IMR-90 (cell line): Measurements from ENCODE around the gene GRM4. TPM values are rescaled to one million over a fixed set of nuclear protein-coding genes. Genes with fewer than 3 reads are reported as not detected.

Source experiments
- ATAC-seq: fragments of 200-7000 bp; cut with Tn5 transposase; 2 replicates; pipeline ENCODE4 v1.9.1; 2020; ENCODE audit warnings: low read depth, mild to moderate bottlenecking, moderate library complexity
- BruUV-seq: library from RNA; stranded (reverse); fragments of 400-500 nt; replicated peaks from 2 replicates; lab custom pipeline; 2021; lab: Mats Ljungman, UMichigan
- CTCF ChIA-PET: fragments of 300-600 bp; formaldehyde crosslinking; extraction: SDS; loops from one replicate; lab custom pipeline; 2021; ENCODE audit warnings: antibody characterized with exemption; lab: Yijun Ruan, JAX
- POLR2A ChIA-PET: fragments of 300-600 bp; sonication (Branson Sonifier 250); formaldehyde crosslinking; loops from one replicate; lab custom pipeline; 2022; ENCODE audit warnings: antibody characterized with exemption; ENCODE audit not compliant: unreplicated experiment; lab: Charles Lee
- DNase-seq: peaks from one replicate; pipeline ENCODE4 v3.0.0; 2013
- H2AFZ ChIP-seq: replicated peaks from 2 replicates; pipeline ENCODE3; 2013; ENCODE audit warnings: low read length, mild to moderate bottlenecking; ENCODE audit not compliant: poor library complexity
- H2AK5ac ChIP-seq: 2 replicates; pipeline ENCODE4 v1.6.1; 2013; ENCODE audit warnings: low read depth, low read length, inconsistent platforms
- H2AK9ac ChIP-seq: replicated peaks from 2 replicates; pipeline ENCODE3; 2013; ENCODE audit warnings: mild to moderate bottlenecking, low read depth, low read length, moderate library complexity; ENCODE audit not compliant: poor library complexity
- H2BK120ac ChIP-seq: 2 replicates; pipeline ENCODE4 v1.6.1; 2013; ENCODE audit warnings: low read depth, low read length, inconsistent platforms
- H2BK15ac ChIP-seq: 3 replicates; pipeline ENCODE4 v1.6.1; 2013; ENCODE audit warnings: low read depth, low read length, inconsistent platforms
- H2BK20ac ChIP-seq: 2 replicates; pipeline ENCODE4 v1.6.1; 2013; ENCODE audit warnings: low read depth, mild to moderate bottlenecking, inconsistent platforms, low read length, moderate library complexity
- H2BK5ac ChIP-seq: 2 replicates; pipeline ENCODE4 v1.6.1; 2013; ENCODE audit warnings: mild to moderate bottlenecking, low read depth, low read length, inconsistent platforms; ENCODE audit not compliant: poor library complexity, severe bottlenecking
- H3K14ac ChIP-seq: replicated peaks from 2 replicates; pipeline ENCODE4 v1.6.1; 2013; ENCODE audit warnings: low read depth, low read length, inconsistent platforms
- H3K18ac ChIP-seq: 2 replicates; pipeline ENCODE4 v1.6.1; 2013; ENCODE audit warnings: low read depth, low read length, control low read depth
- H3K23ac ChIP-seq: 2 replicates; pipeline ENCODE4 v1.6.1; 2013; ENCODE audit warnings: low read depth, low read length, inconsistent platforms
- H3K27ac ChIP-seq: 2 replicates; pipeline ENCODE4 v1.5.1; 2013; ENCODE audit warnings: mild to moderate bottlenecking, control low read depth, low read length; ENCODE audit not compliant: insufficient read depth
- H3K27me3 ChIP-seq: 2 replicates; pipeline ENCODE4 v1.6.1; 2013; ENCODE audit warnings: low read length; ENCODE audit not compliant: control insufficient read depth, insufficient read depth
- H3K36me3 ChIP-seq: 2 replicates; pipeline ENCODE4 v1.6.1; 2013; ENCODE audit warnings: low read length, mixed read lengths; ENCODE audit not compliant: control insufficient read depth, insufficient read depth
- H3K4ac ChIP-seq: 2 replicates; pipeline ENCODE4 v1.6.1; 2013; ENCODE audit warnings: low read depth, low read length, inconsistent platforms
- H3K4me1 ChIP-seq: 2 replicates; pipeline ENCODE4 v1.6.1; 2013; ENCODE audit warnings: low read length, mixed read lengths; ENCODE audit not compliant: control insufficient read depth, insufficient read depth
- H3K4me2 ChIP-seq: 2 replicates; pipeline ENCODE4 v1.6.1; 2013; ENCODE audit warnings: low read depth, mild to moderate bottlenecking, control low read depth, low read length, moderate library complexity
- H3K4me3 ChIP-seq: 2 replicates; pipeline ENCODE4 v1.5.1; 2013; ENCODE audit warnings: low read depth, mild to moderate bottlenecking, control low read depth, low read length, moderate library complexity; ENCODE audit not compliant: insufficient read depth
- H3K56ac ChIP-seq: 2 replicates; pipeline ENCODE4 v1.6.1; 2013; ENCODE audit warnings: low read length, inconsistent platforms; ENCODE audit not compliant: insufficient read depth; ENCODE audit errors: extremely low read depth
- H3K79me1 ChIP-seq, 2 experiments: 2 replicates each; pipeline ENCODE4 v1.6.1; 2013; ENCODE audit warnings: low read length in 2 of 2, inconsistent platforms in 1 of 2, low read depth in 1 of 2
- H3K9ac ChIP-seq: 2 replicates; pipeline ENCODE4 v1.6.1; 2013; ENCODE audit warnings: low read depth, low read length, control low read depth
- H3K9me1 ChIP-seq: 2 replicates; pipeline ENCODE4 v1.6.1; 2013; ENCODE audit warnings: low read length, inconsistent platforms; ENCODE audit not compliant: insufficient read depth
- H3K9me3 ChIP-seq: 2 replicates; pipeline ENCODE4 v1.6.1; 2013; ENCODE audit warnings: low read length; ENCODE audit not compliant: control insufficient read depth, insufficient read depth
- H4K20me1 ChIP-seq: 2 replicates; pipeline ENCODE4 v1.6.1; 2013; ENCODE audit warnings: low read length, inconsistent platforms; ENCODE audit not compliant: insufficient read depth
- H4K5ac ChIP-seq: 2 replicates; pipeline ENCODE4 v1.6.1; 2013; ENCODE audit warnings: mild to moderate bottlenecking, low read depth, low read length, control low read depth
- H4K8ac ChIP-seq, 2 experiments: 2 replicates each; pipeline ENCODE4 v1.6.1; 2013; ENCODE audit warnings: low read depth in 2 of 2, low read length in 2 of 2, control low read depth in 1 of 2, inconsistent platforms in 1 of 2
- H4K91ac ChIP-seq: 2 replicates; pipeline ENCODE4 v1.6.1; 2013; ENCODE audit warnings: low read depth, low read length, inconsistent platforms; ENCODE audit not compliant: insufficient read depth
- BHLHE40 ChIP-seq: fragments of 150-350 bp; IDR thresholded peaks from 2 replicates; pipeline ENCODE4 v1.6.1; 2016; ENCODE audit warnings: mild to moderate bottlenecking, low read depth, low read length
- CEBPB ChIP-seq: IDR thresholded peaks from 2 replicates; pipeline ENCODE4 v1.6.1; 2012; ENCODE audit warnings: low read depth, low read length, improper control_type of control experiment
- CHD1 ChIP-seq: IDR thresholded peaks from 2 replicates; pipeline ENCODE4 v1.6.1; 2012; ENCODE audit warnings: low read depth, low read length, improper control_type of control experiment
- FOS ChIP-seq: fragments of 150-350 bp; IDR thresholded peaks from 2 replicates; pipeline ENCODE4 v1.6.1; 2016; ENCODE audit warnings: low read depth, low read length
- MAFK ChIP-seq: IDR thresholded peaks from 2 replicates; pipeline ENCODE4 v1.6.1; 2012; ENCODE audit warnings: low read depth, low read length, improper control_type of control experiment
- MAZ ChIP-seq: IDR thresholded peaks from 2 replicates; pipeline ENCODE4 v1.6.1; 2012; ENCODE audit warnings: low read depth, mild to moderate bottlenecking, low read length, improper control_type of control experiment, moderate library complexity, borderline replicate concordance
- MXI1 ChIP-seq: IDR thresholded peaks from 2 replicates; pipeline ENCODE4 v1.6.1; 2012; ENCODE audit warnings: low read depth, mild to moderate bottlenecking, low read length, moderate library complexity, borderline replicate concordance
- NFE2L2 ChIP-seq: fragments of 150-350 bp; IDR thresholded peaks from 2 replicates; pipeline ENCODE4 v1.6.1; 2016; ENCODE audit warnings: low read depth, mild to moderate bottlenecking, low read length
- POLR2A ChIP-seq: IDR thresholded peaks from 2 replicates; pipeline ENCODE4 v1.6.1; 2012; ENCODE audit warnings: mild to moderate bottlenecking, low read depth, low read length
- RAD21 ChIP-seq: IDR thresholded peaks from 2 replicates; pipeline ENCODE4 v1.6.1; 2012; ENCODE audit warnings: low read length, improper control_type of control experiment
- RCOR1 ChIP-seq: IDR thresholded peaks from 2 replicates; pipeline ENCODE4 v1.6.1; 2012; ENCODE audit warnings: mild to moderate bottlenecking, low read length, improper control_type of control experiment; ENCODE audit not compliant: insufficient replicate concordance
- RFX5 ChIP-seq: IDR thresholded peaks from 2 replicates; pipeline ENCODE4 v1.8.0; 2012; ENCODE audit warnings: low read depth, mild to moderate bottlenecking, low read length, moderate library complexity
- SMC3 ChIP-seq: fragments of 150-350 bp; IDR thresholded peaks from 2 replicates; pipeline ENCODE4 v1.6.1; 2016; ENCODE audit warnings: low read depth, mild to moderate bottlenecking, antibody characterized with exemption, low read length, moderate library complexity
- WGBS, 2 experiments: methylation state at CpG; one replicate each; pipeline versions ENCODE4 v1.1.5 to v1.1.7; 2013; ENCODE audit warnings: missing lambda C conversion rate in 2 of 2; ENCODE audit not compliant: insufficient read length in 1 of 2; ENCODE audit errors: extremely low coverage in 2 of 2; 5-methylcytosine and 5-hydroxymethylcytosine counted together
- dilution Hi-C: fragments of 300-500 bp; cut with HindIII; formaldehyde crosslinking; loops from one replicate; pipeline ENCODE4 v1.14.3; 2018; ENCODE audit warnings: low sequenced_read_pairs; ENCODE audit not compliant: unreplicated experiment
- in situ Hi-C: fragments of 300-500 bp; cut with MboI; formaldehyde crosslinking; loops from 3 replicates; pipeline ENCODE4 v1.14.3; 2019; ENCODE audit warnings: low sequenced_read_pairs, inconsistent platforms, mixed read lengths
- intact Hi-C: fragments of 100-400 bp; cut with micrococcal nuclease; formaldehyde crosslinking; loops from 2 replicates; pipeline ENCODE4 v1.10.0; 2022
- polyA plus RNA-seq, 3 experiments: library from polyadenylated mRNA; depleted of rRNA; stranded (reverse); fragments of >200 nt; gene quantifications; 2 replicates each; pipeline ENCODE4 v1.2.3, GENCODE V29; 2012; ENCODE audit warnings: low replicate concordance in 1 of 3
- total RNA-seq: library from RNA; depleted of rRNA; stranded (reverse); fragments of >200 nt; gene quantifications from 2 replicates; pipeline ENCODE4 v1.2.3, GENCODE V29; 2012
- TF ChIP-seq, protein P1 (sequence below): fragments of 150-350 bp; IDR thresholded peaks from 2 replicates; pipeline ENCODE4 v1.6.1; 2017; ENCODE audit warnings: mild to moderate bottlenecking, antibody characterized with exemption, low read length, low read depth
- TF ChIP-seq, protein P2 (sequence below): conservative IDR thresholded peaks from 2 replicates; pipeline ENCODE4 v1.5.1; 2012; ENCODE audit warnings: mild to moderate bottlenecking, low read depth, low read length, improper control_type of control experiment
- TF ChIP-seq, protein P3 (sequence below): fragments of 150-350 bp; IDR thresholded peaks from 2 replicates; pipeline ENCODE4 v1.6.1; 2016; ENCODE audit warnings: low read depth, mild to moderate bottlenecking, low read length, moderate library complexity, borderline replicate concordance

Gene GRM4
- total and polyA plus RNA-seq, 2 of the 4 experiments (the other 2 are of a cell fraction), result 0.02 TPM; not detected in 1

DNA sequence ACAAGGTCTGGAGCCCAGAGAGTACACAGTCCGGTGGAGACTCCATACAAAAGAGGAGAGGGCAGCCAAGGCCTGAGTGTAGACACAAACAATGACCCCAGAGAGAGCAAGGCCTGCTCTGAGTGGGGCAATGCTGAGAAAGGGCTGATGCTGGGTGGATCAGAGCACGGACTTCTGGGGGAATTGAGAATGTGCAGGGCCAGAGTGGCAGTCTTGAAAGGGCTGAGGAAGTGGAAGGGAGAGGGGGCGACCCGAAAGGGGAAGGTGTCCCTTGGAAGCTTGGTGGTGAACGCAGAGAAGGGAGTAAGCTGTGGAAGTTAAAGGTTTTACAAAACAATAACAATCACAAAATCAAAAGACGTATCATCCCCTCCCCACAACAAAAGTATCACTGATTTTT lies 12.0 kb upstream of the GRM4 start:
- Histone ChIP-seq H3K4me1 (no peaks in the 10 kb centered on the region), H3K23ac (no peak overlapping the region), H3K9me1 (no peaks in the 10 kb centered on the region), H3K9me3 (peaks cover 12% of the 10 kb centered on the region), H4K8ac (no peak overlapping the region), H4K91ac (no peak overlapping the region), H3K4ac (no peak overlapping the region), H2BK15ac (no peak overlapping the region), H2BK120ac (no peak overlapping the region), H2BK20ac (no peak overlapping the region), H4K5ac (no peak overlapping the region), H2AFZ (no peak overlapping the region), H3K36me3 (no peaks in the 10 kb centered on the region), H2BK5ac (no peak overlapping the region), H3K27me3 (peaks cover 35% of the 10 kb centered on the region), H2AK9ac (no peak overlapping the region), H3K27ac (no peak overlapping the region), H3K79me1 (no peaks in the 10 kb centered on the region), H4K20me1 (no peaks in the 10 kb centered on the region), H3K14ac (no peak overlapping the region), H3K56ac (no peak overlapping the region), H3K4me2 (no peak overlapping the region), H3K9ac (no peak overlapping the region), H3K18ac (no peak overlapping the region), H2AK5ac (no peak overlapping the region), H3K4me3 (no peak overlapping the region)
- CTCF ChIA-PET, result no interaction called here
- TF ChIP-seq RAD21, result no peak
- no peak for TF ChIP-seq FOS
- TF ChIP-seq, protein P1, sequence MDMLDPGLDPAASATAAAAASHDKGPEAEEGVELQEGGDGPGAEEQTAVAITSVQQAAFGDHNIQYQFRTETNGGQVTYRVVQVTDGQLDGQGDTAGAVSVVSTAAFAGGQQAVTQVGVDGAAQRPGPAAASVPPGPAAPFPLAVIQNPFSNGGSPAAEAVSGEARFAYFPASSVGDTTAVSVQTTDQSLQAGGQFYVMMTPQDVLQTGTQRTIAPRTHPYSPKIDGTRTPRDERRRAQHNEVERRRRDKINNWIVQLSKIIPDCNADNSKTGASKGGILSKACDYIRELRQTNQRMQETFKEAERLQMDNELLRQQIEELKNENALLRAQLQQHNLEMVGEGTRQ, result no peak
- no peak for TF ChIP-seq SMC3
- TF ChIP-seq, protein P2, sequence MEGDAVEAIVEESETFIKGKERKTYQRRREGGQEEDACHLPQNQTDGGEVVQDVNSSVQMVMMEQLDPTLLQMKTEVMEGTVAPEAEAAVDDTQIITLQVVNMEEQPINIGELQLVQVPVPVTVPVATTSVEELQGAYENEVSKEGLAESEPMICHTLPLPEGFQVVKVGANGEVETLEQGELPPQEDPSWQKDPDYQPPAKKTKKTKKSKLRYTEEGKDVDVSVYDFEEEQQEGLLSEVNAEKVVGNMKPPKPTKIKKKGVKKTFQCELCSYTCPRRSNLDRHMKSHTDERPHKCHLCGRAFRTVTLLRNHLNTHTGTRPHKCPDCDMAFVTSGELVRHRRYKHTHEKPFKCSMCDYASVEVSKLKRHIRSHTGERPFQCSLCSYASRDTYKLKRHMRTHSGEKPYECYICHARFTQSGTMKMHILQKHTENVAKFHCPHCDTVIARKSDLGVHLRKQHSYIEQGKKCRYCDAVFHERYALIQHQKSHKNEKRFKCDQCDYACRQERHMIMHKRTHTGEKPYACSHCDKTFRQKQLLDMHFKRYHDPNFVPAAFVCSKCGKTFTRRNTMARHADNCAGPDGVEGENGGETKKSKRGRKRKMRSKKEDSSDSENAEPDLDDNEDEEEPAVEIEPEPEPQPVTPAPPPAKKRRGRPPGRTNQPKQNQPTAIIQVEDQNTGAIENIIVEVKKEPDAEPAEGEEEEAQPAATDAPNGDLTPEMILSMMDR, result no peak
- no peak for TF ChIP-seq BHLHE40
- no peak for TF ChIP-seq NFE2L2
- TF ChIP-seq RFX5, result no peak
- TF ChIP-seq CHD1, result no peak
- no peak for TF ChIP-seq MAFK
- no peak for TF ChIP-seq MXI1
- TF ChIP-seq, protein P3, sequence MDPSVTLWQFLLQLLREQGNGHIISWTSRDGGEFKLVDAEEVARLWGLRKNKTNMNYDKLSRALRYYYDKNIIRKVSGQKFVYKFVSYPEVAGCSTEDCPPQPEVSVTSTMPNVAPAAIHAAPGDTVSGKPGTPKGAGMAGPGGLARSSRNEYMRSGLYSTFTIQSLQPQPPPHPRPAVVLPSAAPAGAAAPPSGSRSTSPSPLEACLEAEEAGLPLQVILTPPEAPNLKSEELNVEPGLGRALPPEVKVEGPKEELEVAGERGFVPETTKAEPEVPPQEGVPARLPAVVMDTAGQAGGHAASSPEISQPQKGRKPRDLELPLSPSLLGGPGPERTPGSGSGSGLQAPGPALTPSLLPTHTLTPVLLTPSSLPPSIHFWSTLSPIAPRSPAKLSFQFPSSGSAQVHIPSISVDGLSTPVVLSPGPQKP, result no peak
- TF ChIP-seq POLR2A, result no peak
- no peak for TF ChIP-seq RCOR1
- TF ChIP-seq MAZ, result no peak
- no peak for TF ChIP-seq CEBPB
- no CpG with 5 or more reads among the region's 6 CpGs for WGBS, 2 experiments
- ATAC-seq (no peak), DNase-seq (no peak)
- intact Hi-C loops, result no loop called here
- dilution Hi-C loops, result no loop called here
- BruUV-seq, result no TSS peak
- in situ Hi-C loops, result loop anchor here (10.0 to 25.0 kb wide), 4 partner anchors 393 to 979 kb away; partner anchors contain the start of genes BAK1, TCP11 and UQCC2
- POLR2A ChIA-PET, result no interaction called here
